ENCODE data around the gene TMEM18. TPM values are rescaled to one million over a fixed set of nuclear protein-coding genes. Genes with fewer than 3 reads are reported as not detected.

TMEM18 gene
- total and polyA plus RNA-seq, 9 of the 15 experiments (the other 6 are each of a cell fraction or from before 2014, with no cell fraction given) = 12.8 to 55.9 (median 21.8) TPM

DNA sequence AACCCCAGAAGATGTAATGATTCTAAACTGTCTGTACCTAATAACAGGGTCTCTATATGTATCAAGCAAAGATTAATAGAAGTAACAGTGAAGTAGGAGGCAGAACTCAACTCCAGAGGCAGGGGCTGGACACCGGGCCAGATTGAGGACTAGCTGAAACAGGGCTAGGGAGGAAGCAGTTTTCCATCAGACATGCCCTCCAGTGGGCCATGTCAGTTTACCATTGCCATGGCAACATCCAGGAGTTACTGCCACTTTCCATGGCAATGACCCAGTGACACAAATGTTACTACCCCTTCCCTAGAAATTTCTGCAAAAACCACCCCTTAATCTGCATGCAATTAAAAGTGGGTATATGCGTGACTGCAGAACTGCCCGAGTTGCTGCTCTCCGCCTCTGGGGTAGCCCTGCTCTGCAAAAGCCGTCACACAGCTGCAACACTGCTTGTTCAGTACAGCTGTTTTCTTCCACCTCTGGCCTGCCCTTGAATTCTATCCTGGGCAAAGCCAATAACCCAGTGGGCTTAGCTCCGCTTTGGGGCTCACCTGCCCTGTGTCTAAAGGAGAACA is 58.7 kb downstream of the TMEM18 start:
- H3K27me3 ChIP-seq (ENCODE audit: control insufficient read depth in 2 of 2, insufficient read depth in 2 of 2, low read length in 2 of 2) = peaks cover 5 to 29% of the 10 kb centered on the region in 2 experiments; a peak in 4 of 5 replicates
- no peaks in the 10 kb centered on the region for H4K20me1 ChIP-seq (replicated peaks; ENCODE audit: control insufficient read depth, insufficient read depth, low read length)
- no peaks in the 10 kb centered on the region for H3K9me1 ChIP-seq (ENCODE audit: control insufficient read depth, insufficient read depth, low read length)
- in situ Hi-C loops (cut with MboI) = no loop called here
- no peak overlapping the region for H3K9ac ChIP-seq (ENCODE audit: insufficient read depth in 1 of 2, low read depth in 2 of 2, low read length in 2 of 2)
- FAIRE-seq = no peak
- H3K9me3 ChIP-seq (replicated peaks; ENCODE audit: control insufficient read depth, insufficient read depth, low read depth, low read length) = no peaks in the 10 kb centered on the region
- no peak overlapping the region for H2AFZ ChIP-seq (ENCODE audit: low read depth, low read length)
- peaks cover 0 to 3% of the 10 kb centered on the region in 2 experiments; a peak in 1 of 5 replicates for H3K4me1 ChIP-seq (replicated peaks in 1 of 2; ENCODE audit: control insufficient read depth in 2 of 2, insufficient read depth in 2 of 2, low read length in 2 of 2)
- CTCF ChIA-PET (ENCODE audit: low intra/inter-chr PET ratio) = no interaction called here
- no peak overlapping the region for H3K4me3 ChIP-seq
- WGBS (ENCODE audit: insufficient coverage, low coverage, missing lambda C conversion rate) = 2% methylated on average over 6 of the region's 6 CpGs
- TF ChIP-seq RFX1 (IDR thresholded peaks at IDR 0.05) (peak; percentile 38; the same call in 1 of the 2 replicates), ZNF507 (tag; conservative IDR thresholded peaks at IDR 0.05) (peak; percentile 73; the same call in 1 of the 2 replicates), SNRNP70 (optimal IDR thresholded peaks at IDR 0.05; ENCODE audit: low read depth, low read length) (no peak)
- POLR2A ChIA-PET = no interaction called here
- H3K36me3 ChIP-seq (ENCODE audit: control insufficient read depth, insufficient read depth, low read length) = no peaks in the 10 kb centered on the region
- H3K4me2 ChIP-seq (ENCODE audit: insufficient read depth, low read length) = no peak overlapping the region
- intact Hi-C loops (cut with micrococcal nuclease) = no loop called here
- H3K79me2 ChIP-seq (ENCODE audit: control insufficient read depth, insufficient read depth, low read length) = no peaks in the 10 kb centered on the region
- no peak for ATAC-seq
- no TSS peak for BruUV-seq (replicated peaks)
- no peak for DNase-seq (ENCODE audit: extremely low read depth in 1 of 4, low spot score in 3 of 4)
- H3K27ac ChIP-seq (ENCODE audit: extremely low read depth, low read depth, low read length) = no peak overlapping the region

DNA sequence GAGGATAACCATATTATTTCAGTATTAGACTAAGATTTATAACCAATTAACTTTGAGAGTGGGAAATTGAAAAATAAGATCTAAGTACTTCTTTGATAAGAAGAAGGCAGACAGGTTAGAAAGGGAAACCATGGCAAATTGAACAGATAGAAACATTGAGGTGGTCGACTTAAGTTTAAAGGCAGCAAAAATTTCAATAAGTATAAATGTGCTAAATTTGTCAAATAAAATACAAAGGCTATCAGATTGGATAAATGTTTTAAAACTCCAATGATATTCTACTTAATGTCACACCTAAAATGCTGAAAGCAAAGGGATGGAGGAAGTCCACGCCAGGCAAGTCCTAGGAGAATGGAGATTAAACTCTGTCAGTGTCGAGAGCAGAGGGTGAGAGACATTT is 59.2 kb downstream of the TMEM18 start:
- H4K20me1 ChIP-seq (replicated peaks; ENCODE audit: control insufficient read depth, insufficient read depth, low read length) = no peaks in the 10 kb centered on the region
- ChIA-PET CTCF (ENCODE audit: low intra/inter-chr PET ratio) (no interaction called here), POLR2A (no interaction called here)
- H3K9me1 ChIP-seq (ENCODE audit: control insufficient read depth, insufficient read depth, low read length) = no peaks in the 10 kb centered on the region
- H3K4me2 ChIP-seq (ENCODE audit: insufficient read depth, low read length) = no peak overlapping the region
- no TSS peak for BruUV-seq (replicated peaks)
- H3K9ac ChIP-seq (ENCODE audit: insufficient read depth in 1 of 2, low read depth in 2 of 2, low read length in 2 of 2) = no peak overlapping the region
- intact Hi-C loops (cut with micrococcal nuclease) (no loop called here), in situ Hi-C loops (cut with MboI) (no loop called here)
- no peaks in the 10 kb centered on the region for H3K79me2 ChIP-seq (ENCODE audit: control insufficient read depth, insufficient read depth, low read length)
- no peak overlapping the region for H3K27ac ChIP-seq (ENCODE audit: extremely low read depth, low read depth, low read length)
- DNase-seq (ENCODE audit: extremely low read depth in 1 of 4, low spot score in 3 of 4) (no peak), FAIRE-seq (no peak), ATAC-seq (no peak)
- H3K4me3 ChIP-seq = no peak overlapping the region
- H3K9me3 ChIP-seq (replicated peaks; ENCODE audit: control insufficient read depth, insufficient read depth, low read depth, low read length) = no peaks in the 10 kb centered on the region
- WGBS (ENCODE audit: insufficient coverage, low coverage, missing lambda C conversion rate) = 2% methylated on average over 3 of the region's 3 CpGs
- no peak overlapping the region for H2AFZ ChIP-seq (ENCODE audit: low read depth, low read length)
- 0 out of 2 replicates have a peak, but pooled peaks have one; percentile 25 for TF ChIP-seq ZNF354B (CRISPR knock-in tag; IDR thresholded peaks at IDR 0.05)
- no peak for TF ChIP-seq JUNB (CRISPR knock-in tag; conservative IDR thresholded peaks at IDR 0.05)
- TF ChIP-seq ZNF507 (tag; conservative IDR thresholded peaks at IDR 0.05) = peak; percentile 95
- peaks cover 5 to 24% of the 10 kb centered on the region in 2 experiments; a peak in 4 of 5 replicates for H3K27me3 ChIP-seq (ENCODE audit: control insufficient read depth in 2 of 2, insufficient read depth in 2 of 2, low read length in 2 of 2)
- no peaks in the 10 kb centered on the region for H3K36me3 ChIP-seq (ENCODE audit: control insufficient read depth, insufficient read depth, low read length)
- H3K4me1 ChIP-seq (replicated peaks in 1 of 2; ENCODE audit: control insufficient read depth in 2 of 2, insufficient read depth in 2 of 2, low read length in 2 of 2) = peaks cover 0 to 3% of the 10 kb centered on the region in 2 experiments; a peak in 1 of 5 replicates

All from K562 (cell line).